HEK293 (cell line): Measurements from ENCODE around the gene METTL24.

Experiments used
- BCL11A ChIP-seq: fragments of 450-650 bp; formaldehyde crosslinking; IDR thresholded peaks from 2 replicates; pipeline ENCODE4 v1.5.1; 2016; ENCODE audit warnings: low read depth, missing biosample characterization, missing genetic modification characterization
- SETDB1 ChIP-seq: IDR thresholded peaks from one replicate; pipeline ENCODE4 v1.6.1; 2017; ENCODE audit warnings: mild to moderate bottlenecking, low read length, moderate library complexity, mixed read lengths; ENCODE audit not compliant: insufficient read length
- YY1 ChIP-seq: fragments of 450-650 bp; formaldehyde crosslinking; IDR thresholded peaks from 2 replicates; pipeline ENCODE4 v1.5.1; 2018; ENCODE audit warnings: missing biosample characterization, missing genetic modification characterization
- ZFP41 ChIP-seq: fragments of 450-650 bp; formaldehyde crosslinking; IDR thresholded peaks from 2 replicates; pipeline ENCODE4 v1.5.1; 2016; ENCODE audit warnings: missing biosample characterization, missing genetic modification characterization, borderline replicate concordance
- ZNF121 ChIP-seq: fragments of 450-650 bp; formaldehyde crosslinking; IDR thresholded peaks from 2 replicates; pipeline ENCODE4 v1.5.1; 2016; ENCODE audit warnings: missing biosample characterization, missing genetic modification characterization
- ZNF184 ChIP-seq: fragments of 450-650 bp; IDR thresholded peaks from 2 replicates; pipeline ENCODE4 v1.5.1; 2018; ENCODE audit warnings: missing biosample characterization, mild to moderate bottlenecking, missing genetic modification characterization
- ZNF530 ChIP-seq: fragments of 450-650 bp; formaldehyde crosslinking; IDR thresholded peaks from 2 replicates; pipeline ENCODE4 v1.5.1; 2016; ENCODE audit warnings: low read depth, missing biosample characterization, missing genetic modification characterization
- ZNF768 ChIP-seq: fragments of 450-650 bp; formaldehyde crosslinking; IDR thresholded peaks from 2 replicates; pipeline ENCODE4 v1.5.1; 2018; ENCODE audit warnings: missing biosample characterization, mild to moderate bottlenecking, missing genetic modification characterization
- ZNF792 ChIP-seq: fragments of 450-650 bp; formaldehyde crosslinking; IDR thresholded peaks from 2 replicates; pipeline ENCODE4 v1.5.1; 2016; ENCODE audit warnings: missing biosample characterization, missing genetic modification characterization
- TF ChIP-seq, protein P1 (sequence below): fragments of 450-650 bp; formaldehyde crosslinking; IDR thresholded peaks from 2 replicates; pipeline ENCODE4 v1.5.1; 2016; ENCODE audit warnings: missing biosample characterization, missing genetic modification characterization
- TF ChIP-seq, protein P2 (sequence below): fragments of 450-650 bp; formaldehyde crosslinking; IDR thresholded peaks from 2 replicates; pipeline ENCODE4 v1.5.1; 2016; ENCODE audit warnings: missing biosample characterization, missing genetic modification characterization
- TF ChIP-seq, protein P3 (sequence below): IDR thresholded peaks from 2 replicates; pipeline ENCODE4 v1.6.1; 2011; ENCODE audit warnings: mild to moderate bottlenecking, low read depth, low read length, borderline replicate concordance
- TF ChIP-seq, protein P4 (sequence below): fragments of 450-650 bp; formaldehyde crosslinking; IDR thresholded peaks from 2 replicates; pipeline ENCODE4 v1.5.1; 2016; ENCODE audit warnings: missing biosample characterization, missing genetic modification characterization

DNA sequence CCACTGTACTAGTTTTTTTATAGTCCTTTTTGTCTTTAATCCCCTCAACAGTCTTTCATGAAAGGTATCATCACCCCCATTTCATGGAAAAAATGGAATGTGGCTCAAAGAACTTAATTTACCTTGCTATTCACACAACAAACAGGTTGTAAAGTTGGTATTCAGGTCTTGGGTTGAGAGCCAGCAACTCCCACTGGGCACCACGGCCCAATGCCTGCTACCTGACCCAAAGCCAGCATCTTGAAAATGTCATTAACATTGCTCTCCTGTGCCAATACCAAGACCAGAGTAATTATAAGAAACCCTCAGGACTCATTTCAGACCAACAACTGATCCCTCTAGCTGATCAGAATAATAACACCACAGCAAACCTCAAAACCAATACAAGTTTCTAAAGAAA lies 75.7 kb downstream of the METTL24 start:
- TF ChIP-seq ZNF184 (no peak), BCL11A (tag by site-specific recombination) (no peak), ZFP41 (no peak), SETDB1 (no peak), ZNF768 (no peak), ZNF792 (no peak), ZNF121 (no peak), ZNF530 (tag by site-specific recombination) (no peak), YY1 (tag by site-specific recombination) (no peak)
- TF ChIP-seq, protein P1, sequence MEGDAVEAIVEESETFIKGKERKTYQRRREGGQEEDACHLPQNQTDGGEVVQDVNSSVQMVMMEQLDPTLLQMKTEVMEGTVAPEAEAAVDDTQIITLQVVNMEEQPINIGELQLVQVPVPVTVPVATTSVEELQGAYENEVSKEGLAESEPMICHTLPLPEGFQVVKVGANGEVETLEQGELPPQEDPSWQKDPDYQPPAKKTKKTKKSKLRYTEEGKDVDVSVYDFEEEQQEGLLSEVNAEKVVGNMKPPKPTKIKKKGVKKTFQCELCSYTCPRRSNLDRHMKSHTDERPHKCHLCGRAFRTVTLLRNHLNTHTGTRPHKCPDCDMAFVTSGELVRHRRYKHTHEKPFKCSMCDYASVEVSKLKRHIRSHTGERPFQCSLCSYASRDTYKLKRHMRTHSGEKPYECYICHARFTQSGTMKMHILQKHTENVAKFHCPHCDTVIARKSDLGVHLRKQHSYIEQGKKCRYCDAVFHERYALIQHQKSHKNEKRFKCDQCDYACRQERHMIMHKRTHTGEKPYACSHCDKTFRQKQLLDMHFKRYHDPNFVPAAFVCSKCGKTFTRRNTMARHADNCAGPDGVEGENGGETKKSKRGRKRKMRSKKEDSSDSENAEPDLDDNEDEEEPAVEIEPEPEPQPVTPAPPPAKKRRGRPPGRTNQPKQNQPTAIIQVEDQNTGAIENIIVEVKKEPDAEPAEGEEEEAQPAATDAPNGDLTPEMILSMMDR (tag by site-specific recombination) = no peak
- TF ChIP-seq, protein P2, sequence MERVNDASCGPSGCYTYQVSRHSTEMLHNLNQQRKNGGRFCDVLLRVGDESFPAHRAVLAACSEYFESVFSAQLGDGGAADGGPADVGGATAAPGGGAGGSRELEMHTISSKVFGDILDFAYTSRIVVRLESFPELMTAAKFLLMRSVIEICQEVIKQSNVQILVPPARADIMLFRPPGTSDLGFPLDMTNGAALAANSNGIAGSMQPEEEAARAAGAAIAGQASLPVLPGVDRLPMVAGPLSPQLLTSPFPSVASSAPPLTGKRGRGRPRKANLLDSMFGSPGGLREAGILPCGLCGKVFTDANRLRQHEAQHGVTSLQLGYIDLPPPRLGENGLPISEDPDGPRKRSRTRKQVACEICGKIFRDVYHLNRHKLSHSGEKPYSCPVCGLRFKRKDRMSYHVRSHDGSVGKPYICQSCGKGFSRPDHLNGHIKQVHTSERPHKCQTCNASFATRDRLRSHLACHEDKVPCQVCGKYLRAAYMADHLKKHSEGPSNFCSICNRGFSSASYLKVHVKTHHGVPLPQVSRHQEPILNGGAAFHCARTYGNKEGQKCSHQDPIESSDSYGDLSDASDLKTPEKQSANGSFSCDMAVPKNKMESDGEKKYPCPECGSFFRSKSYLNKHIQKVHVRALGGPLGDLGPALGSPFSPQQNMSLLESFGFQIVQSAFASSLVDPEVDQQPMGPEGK (tag by site-specific recombination) = no peak
- TF ChIP-seq, protein P3, sequence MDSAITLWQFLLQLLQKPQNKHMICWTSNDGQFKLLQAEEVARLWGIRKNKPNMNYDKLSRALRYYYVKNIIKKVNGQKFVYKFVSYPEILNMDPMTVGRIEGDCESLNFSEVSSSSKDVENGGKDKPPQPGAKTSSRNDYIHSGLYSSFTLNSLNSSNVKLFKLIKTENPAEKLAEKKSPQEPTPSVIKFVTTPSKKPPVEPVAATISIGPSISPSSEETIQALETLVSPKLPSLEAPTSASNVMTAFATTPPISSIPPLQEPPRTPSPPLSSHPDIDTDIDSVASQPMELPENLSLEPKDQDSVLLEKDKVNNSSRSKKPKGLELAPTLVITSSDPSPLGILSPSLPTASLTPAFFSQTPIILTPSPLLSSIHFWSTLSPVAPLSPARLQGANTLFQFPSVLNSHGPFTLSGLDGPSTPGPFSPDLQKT = no peak
- TF ChIP-seq, protein P4, sequence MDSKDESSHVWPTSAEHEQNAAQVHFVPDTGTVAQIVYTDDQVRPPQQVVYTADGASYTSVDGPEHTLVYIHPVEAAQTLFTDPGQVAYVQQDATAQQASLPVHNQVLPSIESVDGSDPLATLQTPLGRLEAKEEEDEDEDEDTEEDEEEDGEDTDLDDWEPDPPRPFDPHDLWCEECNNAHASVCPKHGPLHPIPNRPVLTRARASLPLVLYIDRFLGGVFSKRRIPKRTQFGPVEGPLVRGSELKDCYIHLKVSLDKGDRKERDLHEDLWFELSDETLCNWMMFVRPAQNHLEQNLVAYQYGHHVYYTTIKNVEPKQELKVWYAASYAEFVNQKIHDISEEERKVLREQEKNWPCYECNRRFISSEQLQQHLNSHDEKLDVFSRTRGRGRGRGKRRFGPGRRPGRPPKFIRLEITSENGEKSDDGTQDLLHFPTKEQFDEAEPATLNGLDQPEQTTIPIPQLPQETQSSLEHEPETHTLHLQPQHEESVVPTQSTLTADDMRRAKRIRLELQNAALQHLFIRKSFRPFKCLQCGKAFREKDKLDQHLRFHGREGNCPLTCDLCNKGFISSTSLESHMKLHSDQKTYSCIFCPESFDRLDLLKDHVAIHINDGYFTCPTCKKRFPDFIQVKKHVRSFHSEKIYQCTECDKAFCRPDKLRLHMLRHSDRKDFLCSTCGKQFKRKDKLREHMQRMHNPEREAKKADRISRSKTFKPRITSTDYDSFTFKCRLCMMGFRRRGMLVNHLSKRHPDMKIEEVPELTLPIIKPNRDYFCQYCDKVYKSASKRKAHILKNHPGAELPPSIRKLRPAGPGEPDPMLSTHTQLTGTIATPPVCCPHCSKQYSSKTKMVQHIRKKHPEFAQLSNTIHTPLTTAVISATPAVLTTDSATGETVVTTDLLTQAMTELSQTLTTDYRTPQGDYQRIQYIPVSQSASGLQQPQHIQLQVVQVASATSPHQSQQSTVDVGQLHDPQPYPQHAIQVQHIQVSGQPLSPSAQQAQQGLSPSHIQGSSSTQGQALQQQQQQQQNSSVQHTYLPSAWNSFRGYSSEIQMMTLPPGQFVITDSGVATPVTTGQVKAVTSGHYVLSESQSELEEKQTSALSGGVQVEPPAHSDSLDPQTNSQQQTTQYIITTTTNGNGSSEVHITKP (tag by site-specific recombination) = no peak
